GM21526 (cell line): ENCODE data around the gene KANTR.

Experiments
- ATAC-seq: cut with Tn5 transposase; IDR thresholded peaks from one replicate; pipeline ENCODE4 v1.9.1; 2021; ENCODE audit warnings: moderate library complexity; ENCODE audit not compliant: unreplicated experiment, low FRiP score

KANTR gene

GRCh38 chrX:53080628-53081580 lies 13.0 kb upstream of the KANTR start:
- ATAC-seq, result no peak

- peak; percentile 78 for ATAC-seq
These were observed 11.8 kb upstream of the KANTR start, which contains the start of gene TSPYL2 for GRCh38 chrX:53081925-53082772. Gene TSPYL2, plus strand, starts transcription at chrX:53082367. Its CDS starts 132 bp downstream, at chrX:53082499.

- no peak for ATAC-seq
These were observed 10.9 kb upstream of the KANTR start for GRCh38 chrX:53082773-53083616.

- ATAC-seq, result no peak
These were observed 9.8 kb upstream of the KANTR start for GRCh38 chrX:53084043-53084570.

- ATAC-seq, result no peak
These were observed 9.1 kb upstream of the KANTR start for GRCh38 chrX:53084863-53085262.

- ATAC-seq, result no peak
These were observed 8.2 kb upstream of the KANTR start for GRCh38 chrX:53085661-53086229.

GRCh38 chrX:53086464-53086863 lies 7.5 kb upstream of the KANTR start:
- ATAC-seq, result no peak

- ATAC-seq, result no peak
These were observed 6.5 kb upstream of the KANTR start for GRCh38 chrX:53087388-53087831.

GRCh38 chrX:53088136-53088974 lies 5.6 kb upstream of the KANTR start:
- no peak for ATAC-seq

- no peak for ATAC-seq
These were observed 4.6 kb upstream of the KANTR start for GRCh38 chrX:53089224-53089842.

- ATAC-seq, result no peak
These were observed 4.0 kb upstream of the KANTR start for GRCh38 chrX:53089925-53090324.

GRCh38 chrX:53091354-53091753 lies 2.6 kb upstream of the KANTR start:
- no peak for ATAC-seq

GRCh38 chrX:53093177-53093655 lies 726 bp upstream of the KANTR start:
- no peak for ATAC-seq

- ATAC-seq, result no peak
These were observed 602 bp downstream of the KANTR start for GRCh38 chrX:53094582-53094905.

- no peak for ATAC-seq
These were observed 1.9 kb downstream of the KANTR start for GRCh38 chrX:53095796-53096195.

GRCh38 chrX:53114864-53115549 lies 21.1 kb downstream of the KANTR start:
- no peak for ATAC-seq

GRCh38 chrX:53115550-53115874 lies 21.6 kb downstream of the KANTR start:
- no peak for ATAC-seq

GRCh38 chrX:53116101-53116500 lies 22.2 kb downstream of the KANTR start:
- ATAC-seq, result no peak
